C4-2B (cell line): ENCODE measurements around the gene AK8.
A peak's percentile ranks its signal among the peaks of the same experiment; 100 is the strongest.

Experiments
- H3K27ac ChIP-seq: fragments of 450-650 bp; 2 replicates; pipeline ENCODE4 v1.5.1; 2017
- CTCF ChIP-seq: fragments of 450-650 bp; conservative IDR thresholded peaks from 2 replicates; pipeline ENCODE4 v1.5.1; 2017; ENCODE audit warnings: mild to moderate bottlenecking
- ZFX ChIP-seq: fragments of 450-650 bp; IDR thresholded peaks from 2 replicates; pipeline ENCODE4 v1.6.1; 2017

The AK8 gene

DNA sequence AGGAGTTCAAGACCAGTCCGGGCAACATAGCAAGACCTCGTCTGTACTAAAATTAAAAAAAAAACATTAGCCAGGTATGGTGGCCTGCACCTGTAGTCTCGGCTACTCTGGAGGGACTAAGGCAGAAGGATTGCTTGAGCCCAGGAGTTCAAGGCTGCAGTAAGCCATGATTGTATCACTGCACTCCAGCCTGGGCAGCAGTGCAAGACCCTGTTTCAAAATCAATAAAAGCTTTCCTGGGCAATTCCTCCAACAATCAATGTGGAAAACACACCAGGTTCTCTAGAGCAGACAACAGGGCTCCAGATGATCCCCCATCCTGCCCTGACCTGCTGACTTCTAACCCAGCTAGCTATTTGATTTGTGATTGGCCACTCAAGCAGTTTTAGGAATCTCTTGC lies 1.2 kb downstream of the AK8 start:
- no peak overlapping the region for H3K27ac ChIP-seq
- TF ChIP-seq ZFX (no peak), CTCF (no peak)

DNA sequence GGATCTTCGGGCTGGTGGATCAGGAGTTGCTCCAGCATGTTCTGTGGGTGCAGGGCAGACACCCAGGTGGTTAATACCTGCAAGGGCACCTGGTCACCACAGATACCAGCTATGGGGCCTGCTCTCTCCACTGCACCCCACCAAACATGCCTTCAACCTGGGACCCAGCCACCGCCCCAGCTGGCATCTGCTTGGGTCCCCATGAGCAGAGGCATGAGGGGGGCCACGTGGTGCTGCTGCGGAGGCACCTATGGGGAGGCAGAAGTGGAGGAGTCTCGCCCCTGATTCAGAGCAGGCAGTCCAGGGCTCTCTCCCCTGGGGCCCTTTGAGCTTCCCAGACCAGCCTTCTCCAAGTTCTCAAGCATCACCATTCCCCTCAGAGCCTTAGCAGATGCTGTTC lies 2.9 kb downstream of the AK8 start:
- H3K27ac ChIP-seq: no peak overlapping the region

DNA sequence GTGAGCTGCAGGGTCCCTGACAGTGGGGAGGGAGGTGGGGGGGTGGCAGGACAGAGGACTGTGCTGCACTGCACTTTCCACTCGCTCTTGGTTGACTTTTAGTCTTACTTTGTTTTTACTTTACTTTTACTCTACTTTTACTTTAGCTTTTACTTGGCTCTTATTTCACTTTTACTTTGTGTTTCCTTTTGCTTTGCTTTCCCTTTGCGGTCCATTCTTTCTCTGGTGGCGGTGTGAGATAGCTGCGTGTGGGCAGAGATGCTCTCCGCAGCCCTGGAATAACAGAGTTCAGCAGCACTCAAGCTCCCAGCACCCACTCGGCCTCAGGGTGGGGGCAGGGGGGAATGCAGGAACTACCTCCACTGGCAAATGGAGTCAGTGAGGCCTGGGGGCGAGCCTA lies 4.7 kb downstream of the AK8 start:
- no peak overlapping the region for H3K27ac ChIP-seq
- no peak for TF ChIP-seq CTCF

More for the DNA sequence above, 2.9 kb downstream of the AK8 start:
- TF ChIP-seq ZFX: no peak
- no peak for TF ChIP-seq CTCF

DNA sequence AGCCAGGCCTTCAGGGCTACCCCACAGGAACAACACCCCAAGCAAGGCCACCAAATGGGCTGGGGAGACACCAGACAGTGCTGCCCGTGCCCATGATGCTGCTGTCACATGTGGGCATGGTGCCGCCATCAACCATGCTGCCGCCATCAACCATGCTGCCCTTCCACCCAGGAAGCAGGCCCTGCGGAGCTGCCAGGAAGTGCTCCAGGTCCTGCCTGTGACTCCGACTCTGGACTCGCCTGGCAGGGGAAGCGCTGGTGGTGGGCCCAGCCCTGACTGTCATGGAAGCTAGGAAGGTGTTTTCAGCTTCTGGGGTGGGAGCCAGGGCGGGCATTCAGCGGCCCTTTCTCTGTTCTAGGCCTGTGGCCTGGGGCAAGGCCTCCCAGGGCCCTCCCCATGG lies 8.8 kb downstream of the AK8 start:
- no peak overlapping the region for H3K27ac ChIP-seq
- TF ChIP-seq ZFX (no peak), CTCF (no peak)

- no peak for TF ChIP-seq CTCF
- no peak for TF ChIP-seq ZFX
- H3K27ac ChIP-seq: no peak overlapping the region
These were observed 11.2 kb downstream of the AK8 start for GRCh38 chr9:132866898-132867297.

DNA sequence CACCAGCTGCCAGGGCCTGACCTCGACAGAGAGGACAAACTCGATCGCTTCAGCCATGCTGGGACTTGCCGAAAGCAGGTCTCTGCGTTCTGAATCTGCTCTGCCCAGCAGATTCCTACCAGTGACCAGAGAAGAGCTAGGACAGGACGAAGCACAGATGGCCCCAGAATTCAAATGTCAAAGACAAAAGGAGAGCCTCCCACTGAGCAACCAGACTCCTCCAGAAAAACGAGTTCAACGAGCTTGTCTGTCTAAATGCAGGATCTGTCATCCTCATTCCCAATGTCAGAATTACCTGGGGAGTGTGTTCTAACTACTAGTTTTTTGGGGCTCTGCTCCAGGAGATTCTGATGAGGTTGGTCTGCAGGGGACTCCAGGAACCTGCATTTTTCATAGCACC lies 13.4 kb downstream of the AK8 start:
- H3K27ac ChIP-seq: peak overlapping the region; percentile 5; the same call in 1 of the 2 replicates
- TF ChIP-seq ZFX (no peak), CTCF (no peak)

DNA sequence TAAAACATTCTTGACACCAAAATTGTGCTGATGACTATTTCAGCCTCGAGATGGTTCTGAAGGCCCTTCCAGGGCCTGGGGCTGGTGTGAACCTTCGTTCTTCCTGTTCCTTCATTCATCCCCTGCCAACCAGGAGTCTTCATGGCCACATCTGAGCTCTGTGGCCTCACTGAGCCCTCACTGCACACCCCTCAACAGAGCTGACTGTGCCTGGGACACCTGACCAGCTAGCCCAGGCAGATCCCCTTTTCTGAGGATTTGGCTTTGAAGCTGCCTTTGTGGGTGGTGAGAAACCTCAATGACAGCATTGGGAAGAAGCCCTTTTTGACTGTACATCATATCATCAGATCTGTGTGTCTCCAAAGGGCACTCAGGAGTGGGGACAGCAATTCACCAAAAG lies 13.8 kb downstream of the AK8 start:
- TF ChIP-seq ZFX: no peak
- TF ChIP-seq CTCF: no peak
- peak overlapping the region; percentile 5; the same call in 1 of the 2 replicates for H3K27ac ChIP-seq
